ENCODE results near the gene KMT2A. TPM values are rescaled to one million over a fixed set of nuclear protein-coding genes. Genes with fewer than 3 reads are reported as not detected.

Gene KMT2A
- total RNA-seq, 2 donors from 2014 or later = 76.9 to 78.8 TPM

DNA sequence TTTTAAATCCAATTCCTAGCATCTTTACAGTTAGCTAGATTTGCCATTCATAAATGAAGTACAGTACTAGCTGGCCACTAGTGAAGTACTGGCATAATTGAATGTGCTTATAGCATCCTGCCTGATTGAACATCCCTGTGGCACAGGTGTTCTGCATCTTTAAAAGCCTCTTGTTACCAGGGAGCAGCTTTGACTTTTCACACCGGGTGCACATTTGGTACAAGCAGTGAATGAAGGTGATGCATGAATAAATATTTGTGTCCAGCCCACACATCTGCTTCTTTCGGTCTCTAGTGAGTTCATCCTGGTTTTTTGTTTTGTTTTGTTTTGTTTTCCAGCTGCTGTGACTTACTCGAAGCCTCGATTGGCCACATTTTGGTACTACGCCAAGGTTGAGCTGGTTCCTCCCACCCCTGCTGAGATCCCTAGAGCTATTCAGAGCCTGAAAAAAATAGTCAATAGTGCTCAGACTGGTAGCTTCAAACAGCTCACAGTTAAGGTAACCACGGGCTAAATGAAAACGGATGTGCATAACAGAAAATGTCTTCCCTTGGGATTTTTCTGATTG lies 29.6 kb upstream of the KMT2A start:
- Histone ChIP-seq H3K9ac (ENCODE audit: extremely low read depth, low read length, poor library complexity, severe bottlenecking) (no peak overlapping the region), H3K27ac (ENCODE audit: low read depth, low read length) (no peak overlapping the region)
- peaks cover 25% of the 10 kb centered on the region for H3K36me3 Mint-ChIP-seq (ENCODE audit: low read depth)

DNA sequence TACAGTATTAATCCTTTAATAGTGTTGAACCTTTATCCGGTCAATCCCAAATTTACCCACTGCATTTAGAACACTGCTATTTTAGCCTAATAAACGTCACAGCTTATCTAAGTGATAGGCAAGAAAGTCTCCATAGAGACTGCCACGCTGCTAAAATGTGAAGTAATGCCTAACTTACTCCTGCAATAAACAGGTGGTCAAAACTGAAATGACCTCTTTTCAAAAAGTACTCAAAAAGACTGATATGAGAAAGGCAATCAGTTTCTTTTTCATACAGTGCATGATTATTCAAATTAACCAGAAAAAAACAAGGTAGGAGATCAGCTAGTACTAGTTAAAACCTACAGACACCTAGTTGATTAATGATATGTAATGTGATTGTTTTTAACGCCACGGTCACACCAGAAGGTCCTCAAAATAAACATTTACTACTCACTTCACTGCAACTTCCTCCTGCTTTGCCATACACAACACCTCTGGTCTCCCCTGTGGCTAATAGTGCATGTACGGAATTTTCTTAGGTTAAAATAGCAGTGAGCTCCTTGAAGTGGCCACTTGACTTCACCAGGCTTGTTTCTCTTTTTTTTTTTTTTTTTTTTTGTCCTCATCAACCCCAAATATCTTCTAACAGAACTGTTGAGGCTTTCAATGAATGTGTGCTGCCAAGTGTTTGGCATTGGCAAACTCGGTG lies 26.1 kb upstream of the KMT2A start:
- no peak for DNase-seq
- Histone ChIP-seq H3K4me3 (ENCODE audit: low read length) (no peak overlapping the region), H3K9ac (ENCODE audit: extremely low read depth, low read length, poor library complexity, severe bottlenecking) (no peak overlapping the region), H3K36me3 (ENCODE audit: control insufficient read depth, insufficient read depth, low read length) (peaks cover 41% of the 10 kb centered on the region), H3K27me3 (ENCODE audit: control insufficient read depth, insufficient read depth, low read length, poor library complexity, severe bottlenecking) (no peaks in the 10 kb centered on the region), H3K27ac (ENCODE audit: low read depth, low read length) (no peak overlapping the region), H3K4me1 (ENCODE audit: control insufficient read depth, insufficient read depth, low read length) (no peaks in the 10 kb centered on the region), H3K9me3 (ENCODE audit: control insufficient read depth, low read length) (no peaks in the 10 kb centered on the region)
- H3K27me3 Mint-ChIP-seq (ENCODE audit: insufficient read depth) = no peaks in the 10 kb centered on the region
- 95 to 97% methylated on average over 5 of the region's 7 CpGs for WGBS, 2 experiments (ENCODE audit: insufficient coverage in 1 of 2, insufficient read length in 1 of 2)
- H3K4me1 Mint-ChIP-seq = peaks cover 11% of the 10 kb centered on the region
- peaks cover 25% of the 10 kb centered on the region for H3K36me3 Mint-ChIP-seq (ENCODE audit: low read depth)
- no peak overlapping the region for H3K27ac Mint-ChIP-seq
- H3K9me3 Mint-ChIP-seq = no peaks in the 10 kb centered on the region
- TF ChIP-seq, protein P1, sequence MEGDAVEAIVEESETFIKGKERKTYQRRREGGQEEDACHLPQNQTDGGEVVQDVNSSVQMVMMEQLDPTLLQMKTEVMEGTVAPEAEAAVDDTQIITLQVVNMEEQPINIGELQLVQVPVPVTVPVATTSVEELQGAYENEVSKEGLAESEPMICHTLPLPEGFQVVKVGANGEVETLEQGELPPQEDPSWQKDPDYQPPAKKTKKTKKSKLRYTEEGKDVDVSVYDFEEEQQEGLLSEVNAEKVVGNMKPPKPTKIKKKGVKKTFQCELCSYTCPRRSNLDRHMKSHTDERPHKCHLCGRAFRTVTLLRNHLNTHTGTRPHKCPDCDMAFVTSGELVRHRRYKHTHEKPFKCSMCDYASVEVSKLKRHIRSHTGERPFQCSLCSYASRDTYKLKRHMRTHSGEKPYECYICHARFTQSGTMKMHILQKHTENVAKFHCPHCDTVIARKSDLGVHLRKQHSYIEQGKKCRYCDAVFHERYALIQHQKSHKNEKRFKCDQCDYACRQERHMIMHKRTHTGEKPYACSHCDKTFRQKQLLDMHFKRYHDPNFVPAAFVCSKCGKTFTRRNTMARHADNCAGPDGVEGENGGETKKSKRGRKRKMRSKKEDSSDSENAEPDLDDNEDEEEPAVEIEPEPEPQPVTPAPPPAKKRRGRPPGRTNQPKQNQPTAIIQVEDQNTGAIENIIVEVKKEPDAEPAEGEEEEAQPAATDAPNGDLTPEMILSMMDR (conservative IDR thresholded peaks at IDR 0.05) = no peak
- H3K4me3 Mint-ChIP-seq = no peak overlapping the region

More for the DNA sequence above, 29.6 kb upstream of the KMT2A start:
- H3K4me1 Mint-ChIP-seq = peaks cover 11% of the 10 kb centered on the region
- H3K27me3 ChIP-seq (ENCODE audit: control insufficient read depth, insufficient read depth, low read length, poor library complexity, severe bottlenecking) = no peaks in the 10 kb centered on the region
- no peaks in the 10 kb centered on the region for H3K27me3 Mint-ChIP-seq (ENCODE audit: insufficient read depth)
- DNase-seq = no peak
- H3K36me3 ChIP-seq (ENCODE audit: control insufficient read depth, insufficient read depth, low read length) = peaks cover 52% of the 10 kb centered on the region
- H3K4me3 ChIP-seq (ENCODE audit: low read length) = no peak overlapping the region
- H3K9me3 ChIP-seq (ENCODE audit: control insufficient read depth, low read length) = no peaks in the 10 kb centered on the region
- no peak overlapping the region for H3K27ac Mint-ChIP-seq
- TF ChIP-seq, protein P1 (conservative IDR thresholded peaks at IDR 0.05) = no peak
- H3K9me3 Mint-ChIP-seq = no peaks in the 10 kb centered on the region
- no peak overlapping the region for H3K4me3 Mint-ChIP-seq
- 96 to 97% methylated on average over 6 to 7 of the region's 7 CpGs for WGBS, 2 experiments (ENCODE audit: insufficient coverage in 1 of 2, insufficient read length in 1 of 2)
- no peaks in the 10 kb centered on the region for H3K4me1 ChIP-seq (ENCODE audit: control insufficient read depth, insufficient read depth, low read length)

DNA sequence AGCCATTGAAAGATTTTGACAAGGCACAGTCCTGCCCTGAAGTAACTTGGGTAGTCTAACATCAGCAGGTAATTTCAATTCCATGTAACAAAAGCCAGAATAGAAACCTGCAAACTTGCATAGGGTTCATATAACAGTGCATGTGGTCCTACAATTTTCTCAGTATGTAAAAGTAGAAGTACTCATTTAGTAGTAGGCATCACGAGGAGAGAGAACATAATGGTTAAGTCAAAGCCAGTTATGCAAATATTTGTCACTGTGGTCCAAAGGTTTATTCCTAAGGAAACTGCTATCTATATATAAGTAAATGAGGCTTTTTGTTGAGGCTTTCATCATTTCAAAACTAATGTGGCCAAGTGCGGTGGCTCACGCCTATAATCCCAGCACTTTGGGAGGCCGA lies 24.8 kb upstream of the KMT2A start:
- Histone ChIP-seq H3K27ac (ENCODE audit: low read depth, low read length) (no peak overlapping the region), H3K9ac (ENCODE audit: extremely low read depth, low read length, poor library complexity, severe bottlenecking) (no peak overlapping the region), H3K4me1 (ENCODE audit: control insufficient read depth, insufficient read depth, low read length) (peaks cover 3% of the 10 kb centered on the region), H3K4me3 (ENCODE audit: low read length) (no peak overlapping the region), H3K9me3 (ENCODE audit: control insufficient read depth, low read length) (no peaks in the 10 kb centered on the region), H3K27me3 (ENCODE audit: control insufficient read depth, insufficient read depth, low read length, poor library complexity, severe bottlenecking) (no peaks in the 10 kb centered on the region), H3K36me3 (ENCODE audit: control insufficient read depth, insufficient read depth, low read length) (peaks cover 31% of the 10 kb centered on the region)
- Mint-ChIP-seq H3K27me3 (ENCODE audit: insufficient read depth) (no peaks in the 10 kb centered on the region), H3K4me1 (peaks cover 11% of the 10 kb centered on the region), H3K9me3 (no peaks in the 10 kb centered on the region), H3K4me3 (no peak overlapping the region), H3K36me3 (ENCODE audit: low read depth) (peaks cover 20% of the 10 kb centered on the region), H3K27ac (no peak overlapping the region)
- TF ChIP-seq, protein P1 (conservative IDR thresholded peaks at IDR 0.05) = no peak
- WGBS, 2 experiments (ENCODE audit: insufficient coverage in 1 of 2, insufficient read length in 1 of 2) = 83 to 96% methylated on average over 4 of the region's 4 CpGs
- no peak for DNase-seq
